Esophagus muscularis mucosa (tissue), 3 donors: ENCODE results near the gene KATNAL1.
A peak's percentile ranks its signal among the peaks of the same experiment; 100 is the strongest.

Experiments used
- POLR2A ChIP-seq: fragments of 450-650 bp; IDR thresholded peaks from one replicate; pipeline ENCODE4 v1.6.1; 2017; ENCODE audit warnings: antibody characterized with exemption, moderate library complexity, mild to moderate bottlenecking, low read depth
- POLR2AphosphoS5 ChIP-seq, 2 donors: sonication (generic); formaldehyde crosslinking; IDR thresholded peaks; one replicate each; pipeline ENCODE4 v1.6.1; 2017; ENCODE audit warnings: antibody characterized with exemption in 2 of 2
- TF ChIP-seq, protein P1 (sequence below), 3 experiments: fragments of 200-600 bp in 2 of 3; fragments of 450-650 bp in 1 of 3; sonication (generic) in 2 of 3; IDR thresholded peaks; one replicate each; pipeline ENCODE4 v1.5.1; 2017 to 2019; ENCODE audit warnings: antibody characterized with exemption in 3 of 3, mild to moderate bottlenecking in 2 of 3, moderate library complexity in 1 of 3

DNA sequence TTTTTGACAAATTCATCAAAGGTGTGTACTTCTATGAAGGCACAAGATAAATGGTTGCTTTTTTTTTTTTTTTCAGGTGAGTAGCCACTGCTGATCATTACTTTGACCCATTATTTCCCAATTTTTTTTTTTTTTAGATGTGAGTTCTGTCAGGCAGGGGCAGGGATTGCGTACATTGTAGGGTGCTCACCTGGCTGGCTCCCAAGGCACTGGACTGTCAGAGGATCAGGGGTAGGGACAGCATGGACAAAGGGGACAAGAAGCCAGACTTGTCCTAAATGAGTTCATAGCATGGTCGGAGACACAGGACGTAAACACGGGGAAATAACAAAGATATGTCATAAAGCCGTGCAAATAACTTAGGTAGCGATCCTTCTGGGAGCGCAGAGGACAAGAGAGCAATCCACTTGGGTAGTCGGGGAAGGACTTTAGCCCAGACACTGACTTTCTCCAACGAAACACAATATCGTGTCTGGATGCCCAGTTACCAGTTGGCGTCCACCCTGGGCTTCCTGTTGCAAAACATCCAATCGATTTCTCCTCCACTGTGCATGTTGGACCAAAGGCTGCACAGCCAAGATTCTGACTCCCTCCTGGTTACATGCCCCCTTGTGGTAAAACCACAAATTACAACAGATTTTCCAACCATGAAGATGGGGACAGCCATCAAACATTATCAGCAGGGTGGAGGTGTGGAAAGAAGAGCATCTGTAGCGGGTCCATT, 27.5 kb upstream of the KATNAL1 start:
- TF ChIP-seq, protein P1, sequence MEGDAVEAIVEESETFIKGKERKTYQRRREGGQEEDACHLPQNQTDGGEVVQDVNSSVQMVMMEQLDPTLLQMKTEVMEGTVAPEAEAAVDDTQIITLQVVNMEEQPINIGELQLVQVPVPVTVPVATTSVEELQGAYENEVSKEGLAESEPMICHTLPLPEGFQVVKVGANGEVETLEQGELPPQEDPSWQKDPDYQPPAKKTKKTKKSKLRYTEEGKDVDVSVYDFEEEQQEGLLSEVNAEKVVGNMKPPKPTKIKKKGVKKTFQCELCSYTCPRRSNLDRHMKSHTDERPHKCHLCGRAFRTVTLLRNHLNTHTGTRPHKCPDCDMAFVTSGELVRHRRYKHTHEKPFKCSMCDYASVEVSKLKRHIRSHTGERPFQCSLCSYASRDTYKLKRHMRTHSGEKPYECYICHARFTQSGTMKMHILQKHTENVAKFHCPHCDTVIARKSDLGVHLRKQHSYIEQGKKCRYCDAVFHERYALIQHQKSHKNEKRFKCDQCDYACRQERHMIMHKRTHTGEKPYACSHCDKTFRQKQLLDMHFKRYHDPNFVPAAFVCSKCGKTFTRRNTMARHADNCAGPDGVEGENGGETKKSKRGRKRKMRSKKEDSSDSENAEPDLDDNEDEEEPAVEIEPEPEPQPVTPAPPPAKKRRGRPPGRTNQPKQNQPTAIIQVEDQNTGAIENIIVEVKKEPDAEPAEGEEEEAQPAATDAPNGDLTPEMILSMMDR (IDR thresholded peaks at IDR 0.05): peak; percentile 10 to 38 (median 12)
- no peak for TF ChIP-seq POLR2A
- no peak for TF ChIP-seq POLR2AphosphoS5 (IDR thresholded peaks at IDR 0.05)
